ENCODE results near the gene TNFAIP3.

Gene TNFAIP3

DNA sequence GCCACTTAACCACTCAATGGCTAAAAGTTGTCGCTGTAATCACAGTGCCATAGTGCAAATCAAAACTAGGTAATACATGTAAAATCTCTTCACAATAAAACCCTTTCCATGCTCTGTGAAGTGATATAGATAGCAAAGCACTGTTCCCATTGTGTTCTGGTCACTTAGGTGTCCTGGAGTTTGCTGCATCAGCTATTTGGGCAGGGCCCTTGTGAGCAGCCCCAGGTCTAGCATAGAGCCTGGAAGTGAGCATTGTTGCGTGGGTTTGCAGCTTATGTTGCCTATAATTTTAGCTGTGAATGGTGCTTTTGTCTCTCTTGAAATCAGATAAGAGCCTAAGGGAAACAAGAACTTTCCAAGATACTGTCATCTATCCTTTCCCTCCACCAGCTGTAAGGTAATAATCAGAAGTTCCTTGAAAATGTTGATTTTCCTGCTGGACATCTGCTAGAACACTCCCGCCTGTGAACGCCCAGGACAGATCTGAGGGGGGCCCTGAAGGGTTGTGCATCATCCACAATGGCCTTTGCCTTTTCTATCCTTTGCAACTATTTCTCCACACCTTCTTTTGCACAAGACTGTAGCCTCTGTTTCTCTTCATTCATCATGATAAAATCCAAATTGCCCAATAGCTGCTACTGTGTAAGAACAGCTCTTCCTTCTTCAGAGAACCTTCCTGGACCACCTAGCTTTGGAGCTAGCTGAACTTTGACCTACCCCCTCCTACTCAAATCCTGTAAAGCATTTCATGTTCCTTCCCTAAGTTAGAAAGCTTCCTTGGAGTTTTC, 57.0 kb downstream of the TNFAIP3 start:
- DNase-seq (ENCODE audit: low spot score) = no peak

DNA sequence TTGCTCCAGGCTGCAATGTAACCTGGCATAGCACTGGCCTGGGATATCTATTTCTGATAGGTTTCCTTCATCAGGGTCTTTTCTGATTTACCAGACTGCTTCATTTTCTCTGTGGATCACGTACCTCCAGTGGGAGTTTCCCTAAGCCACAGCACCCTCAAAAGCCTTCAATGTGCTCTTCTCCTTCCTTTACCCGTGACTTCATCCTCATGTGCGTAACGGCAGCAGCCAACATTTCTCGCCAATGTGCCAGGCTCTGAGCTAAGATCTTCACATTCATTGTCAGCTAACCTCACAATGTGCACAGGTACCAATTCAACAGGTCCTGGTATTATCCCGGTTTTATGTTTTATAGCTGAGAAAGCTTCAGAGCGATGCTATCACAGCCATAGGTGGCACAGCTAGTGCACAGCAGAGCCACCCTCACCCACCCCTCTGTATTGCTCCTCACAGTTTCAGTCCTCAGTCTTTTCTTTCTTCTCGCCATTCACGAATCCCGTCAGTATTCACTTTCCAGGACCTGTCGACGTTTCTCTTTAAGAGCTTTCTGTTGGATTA, 58.2 kb downstream of the TNFAIP3 start:
- no peak for DNase-seq (ENCODE audit: low spot score)

DNA sequence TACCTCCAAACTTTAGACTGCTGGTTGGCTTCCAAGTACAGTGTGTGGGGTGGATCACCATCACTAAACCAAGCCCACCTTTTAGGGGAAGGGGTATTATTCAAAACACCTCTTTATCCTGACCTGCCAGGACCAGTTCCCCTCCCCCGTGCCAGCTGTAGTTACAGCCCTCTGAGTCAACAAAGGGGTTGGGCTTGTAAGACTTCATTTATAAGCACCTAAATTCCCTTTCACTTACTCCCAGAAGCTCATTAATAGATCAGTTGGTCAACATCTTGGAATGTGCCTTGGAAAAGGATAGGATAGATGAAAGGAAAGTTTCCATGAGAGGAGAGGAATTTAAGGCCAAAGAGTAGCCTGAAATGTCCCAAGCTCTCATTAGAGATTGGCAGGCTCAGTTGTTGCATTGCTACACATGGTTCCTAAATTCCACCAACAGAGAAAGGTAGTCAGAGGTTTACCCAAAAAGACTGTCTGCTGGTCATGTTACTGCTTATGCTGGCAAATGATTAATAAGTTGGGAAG, 59.2 kb downstream of the TNFAIP3 start:
- no peak for DNase-seq (ENCODE audit: low spot score)

DNA sequence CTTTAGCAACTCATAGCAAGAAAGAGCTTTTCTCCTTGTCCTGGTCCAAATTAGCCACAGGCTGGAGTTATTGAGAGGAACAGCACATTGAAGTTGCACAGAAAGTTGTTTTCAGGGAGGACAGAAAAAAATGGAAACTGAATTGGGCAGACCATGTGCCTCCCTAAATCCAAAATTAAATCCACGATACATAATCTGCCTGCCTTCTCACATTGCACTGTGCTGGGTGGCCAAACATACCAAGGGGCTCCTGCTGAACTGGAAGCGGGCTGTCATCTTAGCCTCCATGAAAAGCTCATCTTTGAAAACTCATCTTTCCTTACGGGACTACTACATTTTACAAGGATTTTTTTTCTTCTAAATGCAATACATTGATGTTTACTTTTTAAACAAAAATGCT, 59.9 kb downstream of the TNFAIP3 start:
- DNase-seq (ENCODE audit: low spot score) = no peak

DNA sequence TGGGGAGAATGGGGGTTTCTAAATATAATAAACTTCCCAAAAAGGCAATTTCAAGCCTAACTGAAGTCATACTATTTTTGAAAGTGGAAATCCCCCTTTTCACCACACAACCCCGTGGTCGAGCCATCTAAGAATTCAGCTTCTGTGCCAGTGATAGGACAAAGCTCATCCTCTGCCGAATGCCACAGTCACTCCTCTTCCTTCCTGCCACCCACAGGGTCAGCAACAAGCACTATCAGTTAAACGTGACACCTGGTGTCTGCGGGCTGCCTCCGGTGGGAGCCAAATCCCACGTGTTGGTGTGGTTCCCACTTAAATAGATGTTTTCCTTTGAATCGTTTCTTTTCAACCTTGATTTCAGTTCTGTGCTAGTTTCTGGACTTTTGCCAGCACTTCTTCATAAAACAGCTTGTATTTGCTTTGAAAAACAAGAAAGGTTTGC, 60.7 kb downstream of the TNFAIP3 start:
- no peak for DNase-seq (ENCODE audit: low spot score)

DNA sequence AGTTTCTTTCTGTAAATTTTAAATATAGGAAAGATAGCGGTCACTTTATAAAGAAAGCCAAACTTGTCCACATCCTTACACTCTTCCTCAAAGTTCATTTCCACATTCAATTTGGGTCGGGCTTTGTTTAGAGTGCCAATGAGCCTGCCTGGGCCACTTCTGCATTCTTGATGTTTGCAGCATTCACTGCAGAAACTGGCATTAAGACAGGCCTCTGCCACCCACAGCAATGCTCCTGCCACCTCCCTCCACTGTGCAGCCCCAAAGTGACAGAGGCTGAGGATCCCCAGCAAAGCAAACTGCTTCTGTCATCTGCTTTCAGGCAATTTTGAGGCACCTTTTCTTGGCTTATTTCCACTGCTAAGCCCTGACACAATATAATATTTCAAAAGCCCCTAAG, 61.2 kb downstream of the TNFAIP3 start:
- DNase-seq (ENCODE audit: low spot score) = no peak

DNA sequence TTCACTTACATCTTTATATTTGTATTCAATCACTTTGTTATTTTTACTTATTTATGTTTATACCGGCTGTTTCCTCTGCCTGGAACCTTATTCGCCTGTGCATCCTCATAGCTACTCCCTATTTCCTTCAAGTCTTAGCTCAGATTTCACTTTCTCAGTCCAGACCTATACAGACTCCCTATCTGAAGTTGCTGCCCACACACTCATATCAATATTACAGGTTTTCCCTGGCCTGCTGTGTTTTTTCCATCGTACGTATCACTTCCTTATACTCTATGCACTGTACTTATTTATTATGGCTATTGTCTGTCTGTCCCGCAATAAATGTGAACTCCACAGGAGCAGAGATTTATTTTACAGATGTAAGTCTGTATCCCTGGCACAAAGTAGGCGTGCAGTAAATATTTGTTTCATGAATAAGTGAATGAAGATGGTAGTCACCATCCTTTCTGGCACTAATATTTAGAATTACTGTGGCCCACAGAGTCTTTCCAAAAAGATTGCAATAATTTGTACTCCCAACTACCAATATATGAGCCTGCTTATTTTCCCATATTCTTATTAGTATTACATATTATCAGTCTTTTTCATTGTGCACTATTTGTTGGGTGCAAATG, 64.9 kb downstream of the TNFAIP3 start:
- no peak for DNase-seq (ENCODE audit: low spot score)
